Hepatocyte (in vitro differentiated cells): ENCODE results near the gene GARIN5B.

ENCODE experiments used
- EZH2 ChIP-seq: fragments of 200-600 bp; sonication (generic); IDR thresholded peaks from 2 replicates; pipeline ENCODE4 v1.6.1; 2016; ENCODE audit warnings: antibody characterized with exemption, mild to moderate bottlenecking, borderline replicate concordance
- TF ChIP-seq, protein P1 (sequence below): fragments of 200-600 bp; sonication (generic); IDR thresholded peaks from 2 replicates; pipeline ENCODE4 v1.5.1; 2016; ENCODE audit warnings: antibody characterized with exemption, mild to moderate bottlenecking; ENCODE audit not compliant: poor library complexity

DNA sequence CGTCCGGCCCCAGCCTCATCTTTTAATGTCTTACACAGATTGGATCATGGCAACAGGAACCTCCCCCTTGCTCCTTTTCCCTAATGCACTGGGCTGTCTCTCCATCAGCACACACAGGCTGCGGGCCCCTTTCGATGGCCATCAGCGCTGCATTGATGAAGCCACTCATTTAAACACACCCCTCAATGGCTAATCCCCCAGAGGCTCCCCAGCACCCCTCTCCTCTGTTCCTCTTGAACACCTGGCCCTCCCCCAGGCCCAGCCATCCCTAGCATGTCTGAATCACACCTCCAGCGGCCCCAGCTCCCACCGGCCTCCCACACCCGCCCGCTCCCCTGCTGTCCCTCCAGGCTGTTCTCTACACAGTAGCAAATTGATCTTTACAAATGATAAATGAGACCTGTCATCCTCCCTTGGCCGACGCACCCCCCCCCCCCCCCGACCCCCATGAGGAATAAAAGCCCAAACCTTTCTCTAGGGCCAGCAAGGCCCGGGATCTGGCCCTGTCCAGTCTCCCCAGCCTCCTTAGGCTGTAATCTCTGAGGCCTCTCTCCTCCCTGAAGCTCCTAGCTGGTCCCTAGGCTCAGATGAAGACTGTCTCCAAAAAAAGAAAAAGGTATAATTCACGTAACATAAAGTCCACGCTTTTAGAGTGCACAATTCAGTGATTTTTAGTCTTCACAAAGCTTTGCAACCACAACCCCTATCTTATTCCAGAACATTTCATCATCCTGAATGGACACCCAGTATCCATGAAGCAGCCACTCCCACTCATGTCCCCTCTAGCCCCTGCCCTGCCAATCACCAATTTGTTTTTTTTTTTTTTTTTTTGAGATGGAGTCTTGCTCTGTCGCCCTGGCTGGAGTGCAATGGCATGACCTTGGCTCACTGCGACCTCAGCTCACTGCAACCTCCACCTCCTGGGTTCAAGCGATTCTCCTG lies 30.0 kb upstream of the GARIN5B start:
- TF ChIP-seq EZH2, result no peak
- TF ChIP-seq, protein P1, sequence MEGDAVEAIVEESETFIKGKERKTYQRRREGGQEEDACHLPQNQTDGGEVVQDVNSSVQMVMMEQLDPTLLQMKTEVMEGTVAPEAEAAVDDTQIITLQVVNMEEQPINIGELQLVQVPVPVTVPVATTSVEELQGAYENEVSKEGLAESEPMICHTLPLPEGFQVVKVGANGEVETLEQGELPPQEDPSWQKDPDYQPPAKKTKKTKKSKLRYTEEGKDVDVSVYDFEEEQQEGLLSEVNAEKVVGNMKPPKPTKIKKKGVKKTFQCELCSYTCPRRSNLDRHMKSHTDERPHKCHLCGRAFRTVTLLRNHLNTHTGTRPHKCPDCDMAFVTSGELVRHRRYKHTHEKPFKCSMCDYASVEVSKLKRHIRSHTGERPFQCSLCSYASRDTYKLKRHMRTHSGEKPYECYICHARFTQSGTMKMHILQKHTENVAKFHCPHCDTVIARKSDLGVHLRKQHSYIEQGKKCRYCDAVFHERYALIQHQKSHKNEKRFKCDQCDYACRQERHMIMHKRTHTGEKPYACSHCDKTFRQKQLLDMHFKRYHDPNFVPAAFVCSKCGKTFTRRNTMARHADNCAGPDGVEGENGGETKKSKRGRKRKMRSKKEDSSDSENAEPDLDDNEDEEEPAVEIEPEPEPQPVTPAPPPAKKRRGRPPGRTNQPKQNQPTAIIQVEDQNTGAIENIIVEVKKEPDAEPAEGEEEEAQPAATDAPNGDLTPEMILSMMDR, result no peak
